OCI-M1 (cell line): ENCODE measurements around the gene TEKT1.
"Not testable (repeated sequence)": the region's sequence is repeated elsewhere in the genome, so short reads cannot be mapped to it uniquely, and the experiment has no call there.

ENCODE experiments used
- DNase-seq: peaks from one replicate; lab custom pipeline; 2025; lab: John Stamatoyannopoulos, UW

The TEKT1 gene

GRCh38 chr17:6815775-6816174 lies 15.8 kb downstream of the TEKT1 start:
- no peak for DNase-seq

GRCh38 chr17:6812295-6812694 lies 19.2 kb downstream of the TEKT1 start:
- DNase-seq = no peak

GRCh38 chr17:6811510-6811909 lies 20.0 kb downstream of the TEKT1 start:
- DNase-seq = no peak

- no peak for DNase-seq
Measured at GRCh38 chr17:6800422-6801027, 31.0 kb downstream of the TEKT1 start.

DNA sequence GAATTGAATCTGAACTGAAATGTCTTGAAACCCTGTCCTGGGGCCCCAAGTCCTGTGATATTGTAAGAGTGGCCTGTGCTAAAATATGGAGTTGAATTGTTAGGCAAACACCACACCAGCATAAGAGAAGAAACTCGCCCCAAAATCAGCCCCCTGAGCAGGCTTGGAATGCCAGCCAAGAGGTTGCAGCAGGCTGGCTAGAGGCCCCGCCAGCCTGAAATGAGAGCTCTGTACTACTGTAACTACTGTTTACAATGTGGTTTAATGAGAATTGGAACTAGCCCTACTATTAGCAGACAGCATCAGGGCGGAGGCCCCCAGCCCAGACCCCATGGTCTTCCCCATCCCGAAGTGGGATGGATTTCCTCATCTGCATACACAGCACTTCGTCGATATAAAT lies 31.8 kb downstream of the TEKT1 start:
- DNase-seq = no peak

DNA sequence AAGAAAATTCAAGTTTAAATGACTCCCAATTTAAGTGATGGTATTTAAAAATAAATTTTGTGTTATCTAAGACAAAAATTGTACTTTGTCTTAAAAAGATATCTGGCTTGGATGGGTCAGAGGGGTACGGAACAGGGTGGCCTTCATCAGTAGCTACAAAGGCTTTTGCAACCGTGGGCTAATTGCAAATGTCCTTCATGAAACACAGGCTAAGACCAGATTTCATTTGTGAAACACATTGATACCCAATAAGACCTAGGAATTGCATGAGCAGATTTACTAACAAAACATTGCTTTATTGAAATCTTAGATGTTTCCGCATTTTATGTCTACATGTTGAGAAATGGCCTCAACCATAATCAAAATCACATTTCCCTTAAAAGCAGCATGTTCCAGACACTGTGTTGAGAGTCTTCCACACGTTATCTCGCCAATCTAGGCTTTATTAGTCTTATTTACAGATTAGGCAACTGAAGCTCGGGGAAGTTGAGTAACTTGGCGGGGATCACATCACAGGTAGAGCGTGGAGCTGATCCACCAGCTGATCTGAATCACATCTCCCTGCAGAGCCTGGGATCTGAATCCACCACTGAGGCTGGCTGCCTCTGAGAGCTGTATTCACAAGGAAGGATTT lies 33.7 kb downstream of the TEKT1 start:
- no peak for DNase-seq

- no peak for DNase-seq
Measured at GRCh38 chr17:6796887-6797490, 34.5 kb downstream of the TEKT1 start.

- peak; percentile 22 for DNase-seq
Measured at GRCh38 chr17:6796017-6796886, 35.3 kb downstream of the TEKT1 start.

DNA sequence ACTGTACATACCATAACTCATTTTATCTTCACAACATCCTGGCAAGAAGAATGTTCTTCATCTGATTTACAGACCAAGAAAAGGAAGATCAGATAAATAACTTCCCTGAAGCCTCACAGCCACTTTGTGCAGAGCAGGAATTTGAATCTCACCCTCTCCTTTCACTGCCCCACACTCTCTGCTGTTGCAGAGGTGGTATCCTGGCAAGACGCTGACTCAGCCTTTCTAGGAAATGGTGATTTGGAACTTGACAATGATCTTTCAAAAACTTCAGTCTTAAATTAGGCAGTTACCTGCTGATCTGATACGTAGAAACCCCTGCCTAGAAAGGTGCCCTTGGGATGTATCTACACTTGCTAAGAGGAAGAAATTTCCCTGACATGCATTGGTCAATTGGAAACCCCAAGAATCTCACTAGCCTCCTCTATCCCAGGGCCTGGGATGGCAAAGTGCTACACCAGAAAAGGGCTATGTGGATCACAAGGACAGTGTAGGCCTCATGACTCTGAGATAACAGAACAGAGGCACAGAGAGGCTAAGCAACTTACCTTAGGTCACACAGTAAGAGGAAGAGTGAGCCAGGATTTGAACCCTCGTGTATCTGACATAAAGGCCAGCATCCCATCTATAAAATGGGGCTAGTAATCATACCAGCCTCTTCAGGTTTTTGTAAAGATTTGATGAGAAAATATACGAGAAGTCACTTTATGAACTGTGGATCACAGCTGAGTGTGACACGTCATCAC lies 37.6 kb downstream of the TEKT1 start:
- DNase-seq = no peak

DNA sequence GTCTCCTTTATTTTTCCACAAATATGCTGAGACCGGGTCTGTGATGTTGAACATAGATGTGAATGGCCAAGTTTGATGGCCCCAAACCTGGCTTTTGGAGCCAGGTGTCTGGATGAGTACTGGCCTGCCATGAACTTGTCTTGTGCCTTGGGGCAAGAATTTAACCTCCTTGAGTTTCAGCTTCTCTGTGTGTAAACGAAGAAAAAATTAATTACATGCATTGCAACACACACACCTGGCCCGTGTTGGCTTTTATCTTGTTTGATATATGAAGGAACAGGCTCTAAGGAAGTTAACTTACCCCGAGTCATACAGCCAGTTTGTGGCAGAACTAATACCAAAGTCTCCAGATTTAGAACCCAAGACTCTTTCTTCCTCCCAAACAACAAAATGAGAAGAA lies 42.4 kb downstream of the TEKT1 start:
- no peak for DNase-seq

GRCh38 chr17:6787081-6787693 lies 44.3 kb downstream of the TEKT1 start:
- no peak for DNase-seq

GRCh38 chr17:6786618-6787017 lies 44.9 kb downstream of the TEKT1 start:
- no peak for DNase-seq

- DNase-seq = no peak
Measured at GRCh38 chr17:6782244-6782643, 49.3 kb downstream of the TEKT1 start.

- peak; percentile 70 for DNase-seq
Measured at GRCh38 chr17:6780886-6781285, 50.6 kb downstream of the TEKT1 start.

GRCh38 chr17:6780001-6780400 lies 51.5 kb downstream of the TEKT1 start:
- DNase-seq = no peak

DNA sequence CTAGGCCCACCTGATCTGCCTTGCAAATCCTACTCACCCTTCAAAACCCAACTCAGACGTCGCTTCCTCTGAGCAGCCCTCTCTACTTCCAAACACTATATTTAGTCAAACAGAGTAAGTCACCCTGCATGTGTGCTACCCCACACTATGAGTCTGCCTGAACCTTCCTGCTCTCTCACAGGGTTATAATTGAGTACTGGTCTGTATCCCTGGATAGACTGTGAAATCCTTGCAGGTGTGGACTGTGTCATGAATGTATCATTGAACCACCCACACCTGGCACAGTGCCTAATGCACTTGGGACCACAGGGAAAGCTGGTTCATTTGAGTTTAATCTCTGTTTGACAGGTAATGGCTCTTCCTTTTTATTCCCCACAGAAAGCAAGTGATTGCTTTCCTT lies 52.1 kb downstream of the TEKT1 start:
- DNase-seq = no peak

DNA sequence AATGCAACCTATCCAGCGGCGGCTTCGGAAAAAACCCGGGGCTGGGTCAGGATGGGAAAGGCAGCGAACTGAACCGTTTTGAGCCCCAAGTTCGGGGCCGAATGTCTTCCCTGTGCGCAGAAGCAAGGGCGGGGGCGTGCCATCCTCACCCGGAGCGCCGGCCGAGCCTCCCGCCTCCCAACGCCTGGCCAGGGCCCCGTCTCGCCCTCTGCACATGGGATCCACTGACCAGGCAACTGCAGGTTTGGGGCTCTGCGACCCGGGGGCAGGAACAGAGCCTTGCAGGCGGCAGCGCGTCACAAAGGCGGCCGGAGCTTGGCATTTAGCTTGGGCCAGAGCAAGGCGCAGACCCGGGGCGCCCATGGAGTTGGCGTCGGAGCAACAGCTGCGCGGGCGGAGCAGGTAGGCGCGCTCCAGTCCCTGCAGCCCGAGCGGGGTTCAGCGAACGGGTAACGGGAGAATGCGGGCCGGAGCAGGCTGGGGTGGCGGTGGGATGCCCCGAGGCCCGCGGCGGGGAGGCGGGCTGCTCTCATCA lies 55.6 kb downstream of the TEKT1 start, which contains the start of gene FBXO39:
TSS of gene FBXO39 (plus strand) at position 345 of the 535 bp plus-strand sequence. CDS start 3,654 bp downstream, outside the sequence.
- DNase-seq = no peak

GRCh38 chr17:6774906-6775305 lies 56.6 kb downstream of the TEKT1 start:
- not testable (repeated sequence) for DNase-seq

GRCh38 chr17:6772016-6772415 lies 59.5 kb downstream of the TEKT1 start:
- DNase-seq = no peak

DNA sequence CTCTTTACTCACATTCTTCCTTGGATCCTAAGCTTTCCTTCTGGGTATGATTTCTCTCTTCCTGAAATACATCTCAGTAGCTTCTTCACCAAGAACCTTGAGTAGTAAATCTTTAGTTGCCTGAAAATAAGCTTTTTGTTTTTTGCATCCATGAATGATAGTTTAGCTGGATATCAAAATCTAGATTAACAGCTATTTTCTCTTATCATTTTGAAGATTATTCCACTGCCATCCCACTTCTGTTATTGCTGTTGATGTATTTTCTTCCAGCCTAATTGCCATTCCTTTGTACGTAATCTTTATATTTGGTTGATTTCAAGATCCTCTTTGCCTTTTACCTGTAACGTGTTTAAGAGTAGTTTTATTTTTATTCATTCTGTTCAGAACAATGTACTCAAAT lies 63.1 kb downstream of the TEKT1 start:
- DNase-seq = no peak

DNA sequence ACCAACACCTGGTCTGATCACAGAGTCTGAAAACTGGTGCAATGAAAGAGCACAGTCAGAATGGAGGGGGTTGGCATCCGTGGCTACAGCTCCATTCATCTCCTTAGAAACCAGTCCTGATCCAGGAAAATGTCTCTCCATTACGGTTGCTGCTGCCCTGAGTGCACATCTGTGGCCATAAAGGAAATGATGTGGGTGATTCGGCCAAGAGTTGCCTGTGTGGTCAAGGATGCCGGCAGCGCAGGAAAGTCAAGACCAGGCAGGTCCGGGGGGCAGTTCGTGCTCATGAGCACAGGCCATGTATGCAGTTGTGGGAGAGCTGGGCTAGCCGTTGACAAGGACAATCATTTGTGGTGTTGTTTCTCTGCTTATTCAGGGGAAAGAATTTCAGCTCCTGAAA lies 69.8 kb downstream of the TEKT1 start:
- no peak for DNase-seq
